DOHH2 (cell line): ENCODE measurements around the gene UBQLN4.

Source experiments
- H3F3A ChIP-seq: fragments of 200-600 bp; sonication (generic), shearing (Covaris generic); 2 replicates; pipeline ENCODE4 v1.6.0; 2016; ENCODE audit warnings: antibody characterized with exemption, mild to moderate bottlenecking; ENCODE audit not compliant: control insufficient read depth, insufficient read depth
- H3K27ac ChIP-seq: fragments of 200-600 bp; sonication (generic); 2 replicates; pipeline ENCODE4 v1.5.1; 2014; ENCODE audit warnings: low read depth, mild to moderate bottlenecking, low read length, moderate library complexity
- H3K27me3 ChIP-seq: fragments of 200-600 bp; sonication (generic); 2 replicates; pipeline ENCODE4 v1.6.1; 2014; ENCODE audit warnings: mild to moderate bottlenecking, low read length, mixed read lengths; ENCODE audit not compliant: control insufficient read depth
- H3K36me3 ChIP-seq: fragments of 200-600 bp; sonication (generic); 2 replicates; pipeline ENCODE4 v1.6.1; 2014; ENCODE audit warnings: mild to moderate bottlenecking, low read length, moderate library complexity, mixed read lengths; ENCODE audit not compliant: control insufficient read depth
- H3K4me1 ChIP-seq: fragments of 200-600 bp; sonication (generic); 2 replicates; pipeline ENCODE4 v1.6.1; 2014; ENCODE audit warnings: mild to moderate bottlenecking, low read length, mixed read lengths; ENCODE audit not compliant: control insufficient read depth
- H3K4me2 ChIP-seq: fragments of 200-600 bp; sonication (generic); 2 replicates; pipeline ENCODE4 v1.6.0; 2014; ENCODE audit warnings: mild to moderate bottlenecking, low read length, moderate library complexity
- H3K4me3 ChIP-seq: fragments of 200-600 bp; sonication (generic); 2 replicates; pipeline ENCODE4 v1.5.1; 2014; ENCODE audit warnings: mild to moderate bottlenecking, low read length, mixed read lengths
- H3K79me2 ChIP-seq: fragments of 200-600 bp; sonication (generic); 2 replicates; pipeline ENCODE4 v1.6.1; 2014; ENCODE audit warnings: mild to moderate bottlenecking, low read length, mixed read lengths; ENCODE audit not compliant: control insufficient read depth
- H3K9me2 ChIP-seq: fragments of 200-600 bp; sonication (generic); replicated peaks from 2 replicates; pipeline ENCODE4 v1.6.1; 2014; ENCODE audit warnings: mild to moderate bottlenecking, low read length, mixed read lengths; ENCODE audit not compliant: control insufficient read depth
- H3K9me3 ChIP-seq: fragments of 200-600 bp; sonication (generic); 2 replicates; pipeline ENCODE4 v1.6.1; 2014; ENCODE audit warnings: antibody characterized with exemption, low read length, mixed read lengths; ENCODE audit not compliant: control insufficient read depth, insufficient read depth
- H4K20me1 ChIP-seq: fragments of 200-600 bp; sonication (generic); 2 replicates; pipeline ENCODE4 v1.6.0; 2014; ENCODE audit warnings: low read depth, mild to moderate bottlenecking, antibody characterized with exemption, low read length, moderate library complexity; ENCODE audit not compliant: control insufficient read depth, insufficient read depth
- EZH2phosphoT487 ChIP-seq: fragments of 200-600 bp; sonication (generic); IDR thresholded peaks from 2 replicates; pipeline ENCODE4 v1.6.1; 2017; ENCODE audit warnings: borderline replicate concordance, mild to moderate bottlenecking, antibody characterized with exemption, low read length, moderate library complexity, mixed read lengths
- TF ChIP-seq, protein P1 (sequence below): fragments of 200-600 bp; sonication (generic); IDR thresholded peaks from one replicate; pipeline ENCODE4 v1.5.1; 2014; ENCODE audit warnings: antibody characterized with exemption, mild to moderate bottlenecking, low read depth, low read length; ENCODE audit not compliant: poor library complexity, severe bottlenecking

UBQLN4 gene

GRCh38 chr1:156051011-156051725 lies 2.4 kb downstream of the UBQLN4 start:
- TF ChIP-seq EZH2phosphoT487 = no peak
- TF ChIP-seq, protein P1, sequence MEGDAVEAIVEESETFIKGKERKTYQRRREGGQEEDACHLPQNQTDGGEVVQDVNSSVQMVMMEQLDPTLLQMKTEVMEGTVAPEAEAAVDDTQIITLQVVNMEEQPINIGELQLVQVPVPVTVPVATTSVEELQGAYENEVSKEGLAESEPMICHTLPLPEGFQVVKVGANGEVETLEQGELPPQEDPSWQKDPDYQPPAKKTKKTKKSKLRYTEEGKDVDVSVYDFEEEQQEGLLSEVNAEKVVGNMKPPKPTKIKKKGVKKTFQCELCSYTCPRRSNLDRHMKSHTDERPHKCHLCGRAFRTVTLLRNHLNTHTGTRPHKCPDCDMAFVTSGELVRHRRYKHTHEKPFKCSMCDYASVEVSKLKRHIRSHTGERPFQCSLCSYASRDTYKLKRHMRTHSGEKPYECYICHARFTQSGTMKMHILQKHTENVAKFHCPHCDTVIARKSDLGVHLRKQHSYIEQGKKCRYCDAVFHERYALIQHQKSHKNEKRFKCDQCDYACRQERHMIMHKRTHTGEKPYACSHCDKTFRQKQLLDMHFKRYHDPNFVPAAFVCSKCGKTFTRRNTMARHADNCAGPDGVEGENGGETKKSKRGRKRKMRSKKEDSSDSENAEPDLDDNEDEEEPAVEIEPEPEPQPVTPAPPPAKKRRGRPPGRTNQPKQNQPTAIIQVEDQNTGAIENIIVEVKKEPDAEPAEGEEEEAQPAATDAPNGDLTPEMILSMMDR = no peak
- H3K4me1 ChIP-seq = peaks cover 19% of the 10 kb centered on the region
- no peaks in the 10 kb centered on the region for H3K9me2 ChIP-seq
- H3K36me3 ChIP-seq = peaks cover 36% of the 10 kb centered on the region
- no peak overlapping the region for H3K27ac ChIP-seq
- no peaks in the 10 kb centered on the region for H3K9me3 ChIP-seq
- H3K79me2 ChIP-seq = peaks cover 32% of the 10 kb centered on the region
- H4K20me1 ChIP-seq = no peaks in the 10 kb centered on the region
- peaks cover 4% of the 10 kb centered on the region for H3F3A ChIP-seq
- no peak overlapping the region for H3K4me3 ChIP-seq
- no peaks in the 10 kb centered on the region for H3K27me3 ChIP-seq
- H3K4me2 ChIP-seq = no peak overlapping the region

DNA sequence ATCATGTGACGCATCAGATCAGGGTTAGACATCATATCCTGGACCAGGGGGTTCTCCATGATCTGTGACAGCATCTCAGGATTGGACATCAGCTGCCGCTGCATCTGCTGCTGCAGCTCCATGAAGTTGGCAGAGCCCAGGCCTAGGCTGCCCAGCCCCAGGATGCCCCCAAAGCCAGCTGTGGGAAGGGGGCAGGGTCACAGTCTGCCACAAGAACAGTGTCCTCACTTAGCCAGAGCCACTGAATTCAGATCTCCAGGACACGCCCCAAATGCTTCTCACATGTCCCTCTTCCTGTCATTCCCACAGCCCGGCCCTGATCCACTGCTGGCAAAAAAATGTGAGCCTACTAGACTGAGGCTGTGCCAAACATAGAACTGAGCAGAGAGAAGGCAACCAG lies 3.2 kb downstream of the UBQLN4 start:
- Histone ChIP-seq H4K20me1 (no peaks in the 10 kb centered on the region), H3K4me2 (no peak overlapping the region), H3K4me3 (no peak overlapping the region), H3K27ac (no peak overlapping the region), H3K79me2 (peaks cover 26% of the 10 kb centered on the region), H3K4me1 (peaks cover 12% of the 10 kb centered on the region), H3K36me3 (peaks cover 35% of the 10 kb centered on the region), H3K27me3 (no peaks in the 10 kb centered on the region), H3K9me2 (no peaks in the 10 kb centered on the region), H3F3A (peaks cover 4% of the 10 kb centered on the region), H3K9me3 (no peaks in the 10 kb centered on the region)
- TF ChIP-seq, protein P1 = no peak
- no peak for TF ChIP-seq EZH2phosphoT487

- H3K9me2 ChIP-seq = no peaks in the 10 kb centered on the region
- H3K4me1 ChIP-seq = peaks cover 7% of the 10 kb centered on the region
- no peaks in the 10 kb centered on the region for H3K9me3 ChIP-seq
- no peak overlapping the region for H3K27ac ChIP-seq
- H3K36me3 ChIP-seq = peaks cover 45% of the 10 kb centered on the region
- no peaks in the 10 kb centered on the region for H3K27me3 ChIP-seq
- H3K4me3 ChIP-seq = no peak overlapping the region
- H3K4me2 ChIP-seq = no peak overlapping the region
- peaks cover 20% of the 10 kb centered on the region for H3K79me2 ChIP-seq
- H4K20me1 ChIP-seq = no peaks in the 10 kb centered on the region
- TF ChIP-seq, protein P1 = no peak
- TF ChIP-seq EZH2phosphoT487 = no peak
- H3F3A ChIP-seq = no peaks in the 10 kb centered on the region
These were observed 4.8 kb downstream of the UBQLN4 start for GRCh38 chr1:156048663-156049258.
